Sigmoid colon (tissue), 7 donors: ENCODE results near the gene PIGT. TPM values are rescaled to one million over a fixed set of nuclear protein-coding genes. Genes with fewer than 3 reads are reported as not detected.

Experiments used
- DNase-seq: peaks from one replicate; pipeline ENCODE4 v3.0.0-alpha.2; 2019
- H3K27ac ChIP-seq, 4 donors: fragments of 200-600 bp; sonication (generic); one replicate each; pipeline ENCODE4 v1.5.1; 2016 to 2019; ENCODE audit warnings: mild to moderate bottlenecking in 1 of 4
- H3K27me3 ChIP-seq, 3 donors: fragments of 200-600 bp; sonication (generic); one replicate each; pipeline ENCODE4 v1.5.1; 2019; ENCODE audit warnings: mild to moderate bottlenecking in 1 of 3
- H3K36me3 ChIP-seq, 4 donors: fragments of 200-600 bp; sonication (generic); one replicate each; pipeline ENCODE4 v1.5.1; 2016 to 2019
- H3K4me1 ChIP-seq, 4 donors: fragments of 200-600 bp; sonication (generic); one replicate each; pipeline ENCODE4 v1.5.1; 2017 to 2019
- H3K4me3 ChIP-seq, 4 donors: fragments of 200-600 bp; sonication (generic); one replicate each; pipeline ENCODE4 v1.5.1; 2017 to 2019; ENCODE audit warnings: mild to moderate bottlenecking in 2 of 4, moderate library complexity in 1 of 4
- H3K9me3 ChIP-seq, 4 donors: fragments of 200-600 bp in 3 of 4; sonication (generic) in 3 of 4; one replicate each; pipeline versions ENCODE4 v1.5.1 to v1.6.1; 2013 to 2019
- CTCF ChIP-seq, 4 experiments: fragments of 450-650 bp in 3 of 4; fragments of 200-600 bp in 1 of 4; IDR thresholded peaks; one replicate each; pipeline ENCODE4 v1.5.1; 2016 to 2019; ENCODE audit warnings: antibody characterized with exemption in 4 of 4, mild to moderate bottlenecking in 3 of 4, moderate library complexity in 2 of 4
- EP300 ChIP-seq, 4 donors: sonication (generic); formaldehyde crosslinking; IDR thresholded peaks; one replicate each; pipeline ENCODE4 v1.6.1; 2017; ENCODE audit warnings: antibody characterized with exemption in 4 of 4
- POLR2A ChIP-seq, 2 donors: fragments of 450-650 bp; IDR thresholded peaks; one replicate each; pipeline ENCODE4 v1.6.1; 2016; ENCODE audit warnings: antibody characterized with exemption in 2 of 2, mild to moderate bottlenecking in 2 of 2, moderate library complexity in 2 of 2
- POLR2AphosphoS5 ChIP-seq, 4 donors: sonication (generic); formaldehyde crosslinking; IDR thresholded peaks; one replicate each; pipeline ENCODE4 v1.6.1; 2017; ENCODE audit warnings: antibody characterized with exemption in 4 of 4
- WGBS, 2 donors: extraction: QIAGEN DNeasy Blood & Tissue Kit; methylation state at CpG; one replicate each; pipeline ENCODE4 v1.1.7; 2013; 5-methylcytosine and 5-hydroxymethylcytosine counted together
- intact Hi-C: fragments of 100-400 bp; cut with DNase I; formaldehyde crosslinking; loops from one replicate; pipeline ENCODE4 v1.15.1; 2023
- polyA plus RNA-seq, 3 donors: library from polyadenylated mRNA; stranded (reverse); fragments of 200-250 nt; gene quantifications; one replicate each; pipeline ENCODE4 v1.2.3, GENCODE V29; 2013
- total RNA-seq, 4 donors: library from RNA; depleted of rRNA; stranded (reverse); fragments of >200 nt; gene quantifications; one replicate each; pipeline ENCODE4 v1.1.0, GENCODE V29; 2016
- donor health status: healthy with polysubstance abuse.
- donor health status: Bipolar disorder and iron deficiency.
- donor health status: healthy.

PIGT gene
- total and polyA plus RNA-seq, 7 donors, result 33.0 to 98.7 (median 51.6) TPM

DNA sequence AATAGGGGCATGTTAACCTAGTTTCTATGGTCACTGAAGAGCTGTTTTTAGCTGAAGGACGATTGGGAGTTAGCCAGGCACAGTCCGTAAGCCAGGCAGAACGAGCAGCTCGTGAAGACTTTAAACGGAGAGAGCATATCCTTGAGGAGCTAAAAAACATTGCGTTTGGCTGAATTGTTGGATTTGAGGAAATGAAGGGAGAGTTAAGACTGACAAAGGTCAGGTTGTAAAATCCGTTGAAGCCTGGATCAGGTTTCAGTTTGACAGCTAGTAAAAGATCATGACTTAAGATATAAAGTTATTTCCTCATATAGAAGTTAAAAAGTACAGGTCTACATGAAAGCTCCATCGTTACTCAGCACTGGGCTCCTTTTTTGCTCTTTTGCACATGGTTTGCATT, 5.1 kb upstream of the PIGT start:
- WGBS, 2 donors, result 13 to 54% methylated on average over 8 of the region's 8 CpGs
- H3K9me3 ChIP-seq, result no peaks in the 10 kb centered on the region
- H3K4me3 ChIP-seq, result no peak overlapping the region
- DNase-seq, result no peak
- peaks cover 0 to 42% (median 30%) of the 10 kb centered on the region in 4 donors for H3K4me1 ChIP-seq
- no peaks in the 10 kb centered on the region for H3K27me3 ChIP-seq
- TF ChIP-seq POLR2AphosphoS5 (IDR thresholded peaks at IDR 0.05), result no peak
- TF ChIP-seq EP300 (IDR thresholded peaks at IDR 0.05), result no peak
- no peak for TF ChIP-seq POLR2A (IDR thresholded peaks at IDR 0.05)
- no peak for TF ChIP-seq CTCF (IDR thresholded peaks at IDR 0.05)
- H3K27ac ChIP-seq, result peak overlapping the region in 3 of 4 donors; percentile 46 to 97 (median 97)
- H3K36me3 ChIP-seq, result peaks cover 0 to 42% (median 21%) of the 10 kb centered on the region in 4 donors
- intact Hi-C loops, result no loop called here

DNA sequence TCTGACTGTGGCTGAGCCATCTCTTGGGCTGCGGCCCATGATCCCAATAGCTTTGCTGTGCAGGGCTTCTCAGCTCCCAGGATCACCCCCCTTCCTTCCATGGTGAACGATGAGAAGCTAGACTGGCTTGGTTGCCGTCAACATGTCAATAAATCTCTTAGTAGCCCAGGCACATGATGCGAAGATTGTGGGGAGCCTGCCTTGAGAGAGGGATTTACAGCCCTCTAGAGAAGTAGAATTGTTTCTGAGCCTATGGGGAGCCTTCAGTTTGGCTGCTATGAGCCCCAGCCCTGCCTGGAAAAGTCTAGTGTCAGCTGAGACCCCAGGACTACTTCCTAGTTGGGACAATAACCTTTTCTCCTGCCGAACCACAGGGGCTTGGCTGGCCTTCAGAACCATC, 3.3 kb upstream of the PIGT start:
- Histone ChIP-seq H3K27ac (peak overlapping the region in 1 of 4 donors; percentile 2), H3K4me3 (no peak overlapping the region), H3K4me1 (peaks cover 0 to 52% (median 41%) of the 10 kb centered on the region in 4 donors), H3K9me3 (no peaks in the 10 kb centered on the region), H3K27me3 (no peaks in the 10 kb centered on the region), H3K36me3 (peaks cover 0 to 42% (median 21%) of the 10 kb centered on the region in 4 donors)
- 87 to 88% methylated on average over 5 of the region's 5 CpGs for WGBS, 2 donors
- TF ChIP-seq CTCF (IDR thresholded peaks at IDR 0.05), result no peak
- TF ChIP-seq EP300 (IDR thresholded peaks at IDR 0.05), result no peak
- TF ChIP-seq POLR2AphosphoS5 (IDR thresholded peaks at IDR 0.05), result no peak
- TF ChIP-seq POLR2A (IDR thresholded peaks at IDR 0.05), result no peak
- intact Hi-C loops, result no loop called here
- no peak for DNase-seq

- 84 to 92% methylated on average over 3 of the region's 3 CpGs for WGBS, 2 donors
- no peak for DNase-seq
- peak overlapping the region in 1 of 4 donors; percentile 2 for H3K27ac ChIP-seq
- intact Hi-C loops, result no loop called here
- peaks cover 0 to 40% (median 21%) of the 10 kb centered on the region in 4 donors for H3K36me3 ChIP-seq
- H3K4me1 ChIP-seq, result peaks cover 0 to 48% (median 39%) of the 10 kb centered on the region in 4 donors
- TF ChIP-seq CTCF (IDR thresholded peaks at IDR 0.05) (no peak), POLR2A (IDR thresholded peaks at IDR 0.05) (no peak), POLR2AphosphoS5 (IDR thresholded peaks at IDR 0.05) (no peak), EP300 (IDR thresholded peaks at IDR 0.05) (no peak)
- H3K9me3 ChIP-seq, result no peaks in the 10 kb centered on the region
- H3K27me3 ChIP-seq, result no peaks in the 10 kb centered on the region
- H3K4me3 ChIP-seq, result no peak overlapping the region
These were observed 2.5 kb upstream of the PIGT start for GRCh38 chr20:45413479-45413878.

- intact Hi-C loops, result no loop called here
- H3K27ac ChIP-seq, result peak overlapping the region in 2 of 4 donors; percentile 82 to 83
- no peak for DNase-seq
- no peaks in the 10 kb centered on the region for H3K27me3 ChIP-seq
- TF ChIP-seq POLR2AphosphoS5 (IDR thresholded peaks at IDR 0.05) (no peak), EP300 (IDR thresholded peaks at IDR 0.05) (no peak), POLR2A (IDR thresholded peaks at IDR 0.05) (no peak), CTCF (IDR thresholded peaks at IDR 0.05) (no peak)
- WGBS, 2 donors, result 44 to 66% methylated on average over 2 of the region's 2 CpGs
- peaks cover 0 to 46% (median 40%) of the 10 kb centered on the region in 4 donors for H3K4me1 ChIP-seq
- peaks cover 9 to 36% (median 22%) of the 10 kb centered on the region in 4 donors for H3K36me3 ChIP-seq
- H3K9me3 ChIP-seq, result no peaks in the 10 kb centered on the region
- H3K4me3 ChIP-seq, result peak overlapping the region; percentile 71 to 89 (median 80)
These were observed 976 bp downstream of the PIGT start for GRCh38 chr20:45416917-45417316.
